Measurements from ENCODE around the gene BBIP1.
"Not testable (repeated sequence)": the region's sequence is repeated elsewhere in the genome, so short reads cannot be mapped to it uniquely, and the experiment has no call there.

BBIP1 gene

DNA sequence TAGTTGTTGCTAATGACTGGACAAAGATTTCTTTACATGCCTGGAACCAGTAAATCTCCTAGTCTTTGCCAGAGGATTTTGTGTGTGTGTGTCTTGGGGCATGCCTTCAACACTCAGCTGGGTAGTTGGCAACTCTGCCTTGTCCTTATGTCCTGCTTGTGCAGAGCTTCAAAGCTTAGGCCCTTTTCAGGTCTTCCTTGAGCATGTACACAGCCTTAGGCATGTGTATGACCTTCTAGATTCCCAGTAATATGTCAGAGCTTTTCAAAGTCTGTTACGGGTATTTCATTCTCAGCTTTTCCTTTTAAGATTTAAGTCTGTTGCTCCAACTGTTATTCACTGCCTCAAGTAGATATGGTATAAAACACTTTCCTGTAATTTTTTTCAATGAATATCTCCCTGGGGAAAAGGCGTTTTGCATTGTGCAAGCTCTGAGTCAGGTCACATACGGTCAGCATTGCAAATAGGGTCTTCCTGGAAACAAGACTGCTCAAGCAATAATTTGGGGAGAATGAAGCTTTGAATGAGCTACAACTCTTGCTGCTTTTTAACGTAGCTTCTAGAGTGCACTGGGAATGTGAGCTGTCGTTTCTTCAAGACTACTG is 25.9 kb upstream of the BBIP1 start:
- DNase-seq (ENCODE audit: insufficient read length, low spot score): no peak
- FAIRE-seq: no peak

DNA sequence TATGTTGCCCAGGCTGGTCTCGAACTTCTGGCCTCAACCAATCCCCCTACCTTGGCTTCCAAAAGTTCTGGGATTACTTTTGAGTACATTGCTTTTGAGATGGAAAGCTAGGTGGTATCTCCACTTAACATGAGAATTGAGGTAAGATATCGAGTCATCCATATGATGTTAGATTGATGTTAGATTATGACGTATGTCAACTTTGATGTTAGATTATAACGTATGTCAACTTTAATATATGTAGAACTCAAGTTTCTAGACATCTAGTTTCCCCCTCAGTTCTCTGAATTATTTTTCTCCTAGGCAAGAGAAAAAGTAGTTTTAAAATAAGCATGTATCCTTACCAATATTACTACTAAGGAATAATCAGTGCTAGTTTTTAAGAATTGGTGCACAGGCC is 20.4 kb upstream of the BBIP1 start:
- FAIRE-seq: no peak

More for the DNA sequence above, 25.9 kb upstream of the BBIP1 start:
- TF ChIP-seq POLR2A (IDR thresholded peaks at IDR 0.05; ENCODE audit: low read depth, low read length): no peak

DNA sequence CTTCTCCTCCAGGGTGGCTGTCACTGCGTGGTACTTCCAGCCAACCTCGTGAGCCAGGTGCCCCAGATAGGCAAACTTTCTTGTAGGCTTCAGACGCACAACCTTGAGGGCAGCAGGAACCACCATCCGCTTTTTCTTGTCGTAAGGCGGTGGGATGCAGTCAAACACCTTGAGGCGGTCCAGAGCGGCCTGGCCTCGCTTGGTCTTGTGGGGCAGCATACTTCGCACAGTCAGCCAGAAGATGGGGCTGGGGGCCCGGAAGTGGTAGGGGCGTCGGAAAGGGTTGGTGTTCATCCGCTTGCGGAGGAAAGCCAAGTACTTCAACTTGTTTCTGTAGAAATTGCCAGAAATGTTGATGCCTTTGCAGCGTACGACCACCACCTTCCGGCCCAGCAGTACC is 17.8 kb upstream of the BBIP1 start:
- TF ChIP-seq POLR2A (IDR thresholded peaks at IDR 0.05; ENCODE audit: low read depth, low read length): no peak
- DNase-seq (ENCODE audit: insufficient read length, low spot score): no peak
- FAIRE-seq: no peak

More for the DNA sequence above, 20.4 kb upstream of the BBIP1 start:
- no peak for DNase-seq (ENCODE audit: insufficient read length, low spot score)
- TF ChIP-seq POLR2A (IDR thresholded peaks at IDR 0.05; ENCODE audit: low read depth, low read length): no peak

DNA sequence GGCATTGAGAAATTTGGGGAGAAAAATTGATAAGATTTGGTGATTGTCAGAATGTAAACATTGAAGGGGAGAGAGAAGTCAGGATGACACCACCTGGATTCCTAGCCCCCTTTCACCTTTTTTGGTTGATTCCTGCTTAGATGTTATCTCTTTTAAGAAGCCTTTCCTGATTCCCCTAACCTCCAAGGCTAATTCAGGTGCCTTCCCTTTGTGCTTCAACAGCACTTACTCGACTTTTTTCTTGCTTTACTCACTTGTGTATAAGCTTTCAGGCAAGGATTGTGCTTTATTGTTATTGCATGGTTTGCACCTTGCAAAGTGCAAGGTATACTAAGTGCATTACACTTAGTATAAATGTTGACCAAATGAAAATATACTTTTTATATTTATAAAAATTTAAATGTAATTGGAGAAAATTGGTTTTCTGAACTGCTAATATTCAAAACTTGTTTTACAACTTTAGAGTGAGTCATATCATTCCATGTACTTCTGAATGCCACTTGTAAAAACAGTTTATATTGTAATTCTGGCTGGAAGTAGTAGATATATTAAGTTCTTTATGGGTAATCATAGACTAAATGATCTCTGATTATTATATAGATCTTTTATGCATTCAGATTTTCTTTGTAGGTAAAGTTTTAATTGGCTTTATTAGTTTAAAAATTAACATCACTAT is 13.7 kb upstream of the BBIP1 start:
- DNase-seq (ENCODE audit: insufficient read length, low spot score) (no peak), FAIRE-seq (no peak)
- no peak for TF ChIP-seq POLR2A (IDR thresholded peaks at IDR 0.05; ENCODE audit: low read depth, low read length)

DNA sequence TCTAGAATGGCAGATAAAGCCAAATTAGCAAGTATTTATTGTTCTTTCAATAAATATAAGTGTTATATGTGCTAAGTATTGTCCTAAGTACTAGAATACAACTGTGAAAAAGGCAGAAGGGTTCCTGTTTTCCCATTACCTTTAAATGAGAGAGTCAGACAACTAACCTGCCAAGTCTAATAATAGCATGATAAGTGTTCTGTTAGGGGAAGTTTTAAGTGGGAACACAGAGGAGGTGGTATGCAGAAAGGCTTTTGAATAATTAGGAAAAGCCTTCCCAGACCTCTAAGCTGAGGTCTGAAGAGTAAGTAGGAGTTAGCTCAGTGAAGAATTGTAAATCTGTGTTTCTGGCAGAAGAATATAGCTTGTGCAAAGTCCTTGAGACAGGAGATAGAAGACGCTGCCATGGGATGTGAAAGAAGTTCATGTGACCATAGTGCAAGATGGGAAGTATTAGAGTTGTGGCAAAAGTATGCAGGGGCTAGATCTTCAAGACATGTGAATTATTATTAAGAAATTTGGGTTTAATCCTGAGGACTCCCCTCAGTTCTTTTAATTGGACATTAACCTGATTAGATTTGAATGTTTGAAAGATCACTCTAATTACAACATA is 12.9 kb upstream of the BBIP1 start:
- FAIRE-seq (no peak), DNase-seq (ENCODE audit: insufficient read length, low spot score) (no peak)
- TF ChIP-seq POLR2A (IDR thresholded peaks at IDR 0.05; ENCODE audit: low read depth, low read length): no peak

DNA sequence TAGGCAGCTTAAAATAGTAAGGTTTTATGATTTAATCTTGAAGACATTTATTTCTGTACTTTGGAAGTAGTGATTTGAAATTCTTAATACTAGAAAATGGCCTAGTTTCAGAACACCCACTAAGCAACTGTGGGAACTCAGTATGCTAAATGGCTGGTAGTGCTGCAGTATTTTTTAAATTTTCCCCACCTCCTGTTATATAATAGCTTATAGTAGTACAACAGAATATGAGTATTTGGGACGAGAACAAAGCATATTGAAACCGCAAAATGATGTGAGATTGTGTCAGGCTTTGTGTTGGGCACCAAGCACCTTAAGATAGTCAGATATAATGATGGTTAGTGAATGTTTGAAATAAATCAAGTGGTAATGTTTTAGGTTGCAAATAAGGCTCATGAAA is 8.5 kb upstream of the BBIP1 start:
- TF ChIP-seq POLR2A (IDR thresholded peaks at IDR 0.05; ENCODE audit: low read depth, low read length): no peak
- DNase-seq (ENCODE audit: insufficient read length, low spot score): no peak
- FAIRE-seq: no peak

DNA sequence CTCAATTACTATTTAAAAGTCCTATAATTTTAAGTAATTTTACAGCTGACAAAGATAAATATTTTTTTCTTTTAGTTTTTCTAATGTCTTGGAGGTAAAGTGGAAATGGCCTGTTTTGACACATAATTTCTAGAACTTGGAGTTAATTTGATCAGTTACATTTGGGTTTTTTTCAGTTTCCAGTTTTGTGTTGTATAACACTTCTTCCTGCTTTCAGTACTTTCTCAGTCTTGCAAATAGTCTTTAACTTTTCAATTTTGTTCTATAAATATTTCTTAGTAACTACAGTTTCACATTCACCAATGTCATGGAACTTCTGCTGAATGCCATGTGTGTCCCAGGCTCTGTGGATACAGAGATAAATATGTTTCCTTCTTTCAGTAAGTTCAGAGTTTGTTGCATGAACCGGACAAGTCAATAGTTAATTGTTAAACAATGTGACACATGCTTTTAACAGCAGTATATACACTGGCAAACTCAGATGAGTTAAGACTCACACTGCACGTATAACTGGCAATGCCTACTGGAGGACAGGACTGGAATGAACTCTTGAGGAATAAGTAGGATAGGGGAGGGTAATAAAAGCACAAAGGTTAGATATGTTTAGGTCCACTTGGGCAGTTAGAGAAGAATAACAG is 5.0 kb upstream of the BBIP1 start:
- TF ChIP-seq POLR2A (IDR thresholded peaks at IDR 0.05; ENCODE audit: low read depth, low read length): no peak
- FAIRE-seq (peak; percentile 57), DNase-seq (ENCODE audit: insufficient read length, low spot score) (no peak)

DNA sequence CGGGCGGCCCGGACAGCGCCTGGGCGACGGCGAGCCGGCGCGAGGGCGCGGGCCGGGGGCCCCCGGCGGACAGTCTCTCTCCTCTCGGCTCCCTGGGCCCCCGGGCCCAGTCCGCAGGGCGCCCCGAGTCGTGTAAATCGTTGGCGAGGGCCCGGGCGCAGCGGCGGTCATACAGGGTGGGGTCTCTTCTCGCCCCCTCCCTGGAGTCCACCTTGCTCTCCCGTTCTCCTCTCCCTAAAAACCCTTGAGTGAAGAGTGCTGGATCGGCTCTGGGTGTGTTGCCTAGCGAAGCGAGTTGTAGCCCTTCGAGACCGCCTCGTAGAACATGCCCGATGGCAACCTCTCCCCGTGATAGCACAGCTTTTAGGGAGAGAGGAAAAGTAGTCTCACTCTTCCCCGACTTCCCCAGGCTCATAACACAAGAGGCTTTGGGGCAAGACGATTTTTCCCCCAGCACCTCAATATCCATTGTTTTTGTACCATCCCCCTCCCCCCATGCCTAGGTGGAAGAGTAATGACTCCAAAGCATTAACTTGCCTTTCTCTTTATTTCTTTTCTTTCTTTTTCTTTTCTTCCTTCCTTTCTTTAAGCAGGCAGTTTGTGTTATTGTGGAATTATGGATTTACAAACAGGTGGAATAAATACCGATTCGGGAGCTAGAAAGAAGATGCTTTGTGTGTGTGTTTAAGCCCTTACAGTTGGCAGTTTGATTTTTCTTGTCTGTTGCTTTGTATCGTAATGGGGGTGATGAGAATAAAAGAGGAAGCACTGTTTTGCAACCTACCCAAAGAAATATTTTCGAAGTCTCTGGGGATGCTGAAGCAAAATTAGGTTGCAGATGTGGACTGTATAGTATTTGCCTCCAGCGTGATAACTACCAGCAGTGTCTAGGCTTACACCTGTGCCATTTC is 1.2 kb upstream of the BBIP1 start:
- TF ChIP-seq POLR2A (IDR thresholded peaks at IDR 0.05; ENCODE audit: low read depth, low read length): no peak
- peak; percentile 19 for DNase-seq (ENCODE audit: insufficient read length, low spot score)
- peak; percentile 33 for FAIRE-seq

DNA sequence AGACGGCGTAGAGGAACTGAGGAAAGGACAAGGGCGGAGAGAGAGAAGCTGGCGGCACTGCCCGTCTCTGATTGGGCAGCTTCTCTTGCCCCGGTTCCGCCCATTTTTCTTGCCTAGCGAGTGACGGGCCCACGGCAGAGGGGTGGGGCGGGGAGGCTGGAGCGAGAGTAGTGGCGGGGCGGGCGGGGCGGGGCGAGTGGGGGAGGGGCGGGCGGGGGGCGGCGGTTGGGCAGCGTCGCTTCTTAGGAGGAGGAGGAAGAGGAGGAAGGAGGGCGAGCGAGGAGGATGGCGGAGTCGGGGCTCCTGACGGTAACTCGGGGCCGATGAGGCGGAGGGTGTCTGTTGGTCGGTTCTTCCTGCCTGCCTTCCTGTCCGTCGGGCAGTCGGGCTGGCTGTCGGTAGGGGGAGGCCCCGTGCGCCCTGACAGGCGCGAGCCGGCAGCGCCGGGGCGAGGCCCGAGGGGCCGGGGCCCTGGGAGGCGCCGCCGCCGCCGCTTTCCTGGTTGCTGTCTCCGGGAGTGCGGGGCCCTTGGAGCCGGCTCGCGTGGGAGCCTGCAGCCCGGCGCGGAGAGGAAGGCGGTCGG is 460 bp upstream of the BBIP1 start, which contains the start of gene SHOC2:
Gene SHOC2, plus strand, starts transcription at position 256 of the 583 bp plus-strand sequence. CDS start 44,755 bp downstream, outside the sequence.
- no peak for DNase-seq (ENCODE audit: insufficient read length, low spot score)
- TF ChIP-seq POLR2A (IDR thresholded peaks at IDR 0.05; ENCODE audit: low read depth, low read length): peak; percentile 98
- FAIRE-seq: no peak

DNA sequence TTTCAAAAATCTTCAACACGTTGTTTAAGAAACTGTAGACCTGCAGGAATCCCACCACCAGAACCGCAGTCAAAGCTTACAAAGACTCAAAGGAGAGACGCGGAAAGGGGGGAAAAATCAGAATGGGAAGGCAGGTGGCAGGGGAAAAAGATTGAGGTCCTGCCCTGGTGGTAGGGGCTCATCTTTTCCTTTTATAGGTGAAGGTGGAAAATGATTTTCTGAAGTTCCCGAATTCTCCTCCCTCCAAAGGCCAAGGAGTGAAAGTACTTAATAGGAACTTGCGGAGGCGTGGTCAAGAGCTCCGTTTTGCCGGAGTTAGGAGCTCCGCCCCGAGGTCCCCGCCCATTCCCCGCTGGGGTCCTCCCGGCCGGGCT is 724 bp downstream of the BBIP1 start:
- TF ChIP-seq POLR2A (IDR thresholded peaks at IDR 0.05; ENCODE audit: low read depth, low read length): no peak
- FAIRE-seq: peak; percentile 81
- peak; percentile 72 for DNase-seq (ENCODE audit: insufficient read length, low spot score)

DNA sequence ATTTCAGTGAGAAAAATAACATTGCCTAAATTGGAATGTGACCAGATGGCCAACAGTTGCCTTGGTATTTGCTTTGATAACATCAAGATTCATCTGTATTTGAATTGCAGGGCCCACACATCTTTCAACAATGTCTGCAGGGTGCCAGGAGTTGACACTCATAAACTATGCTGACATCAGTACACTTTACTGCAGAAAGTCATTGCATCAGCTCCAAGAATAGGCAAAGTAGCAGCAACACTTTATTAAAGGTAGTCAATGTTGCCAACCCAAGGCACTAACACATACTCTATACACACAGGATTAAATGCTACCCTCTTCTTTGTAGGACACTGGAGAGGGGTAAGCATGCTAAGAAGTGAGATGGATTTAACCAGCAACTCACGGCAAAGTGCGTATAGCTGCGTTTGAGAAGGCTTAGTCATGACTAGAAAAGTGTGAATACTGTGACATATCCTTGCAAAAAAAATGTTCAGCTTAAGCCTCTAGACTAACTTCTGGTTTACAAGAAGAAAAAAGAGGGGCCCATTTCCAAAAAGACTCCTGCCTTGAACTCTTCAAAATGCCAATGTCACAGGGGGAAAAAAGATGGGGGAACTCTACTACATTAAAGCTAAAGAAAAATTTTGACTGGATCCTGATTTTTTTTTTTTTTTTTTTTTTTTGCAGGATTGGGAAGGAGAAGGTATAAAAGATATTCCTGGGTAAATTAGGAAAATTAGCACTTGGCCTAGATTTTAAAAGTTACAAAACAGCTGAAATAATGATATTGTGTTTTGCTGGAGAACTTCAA is 2.2 kb downstream of the BBIP1 start:
- no peak for TF ChIP-seq POLR2A (IDR thresholded peaks at IDR 0.05; ENCODE audit: low read depth, low read length)
- DNase-seq (ENCODE audit: insufficient read length, low spot score) (no peak), FAIRE-seq (peak; percentile 27)

DNA sequence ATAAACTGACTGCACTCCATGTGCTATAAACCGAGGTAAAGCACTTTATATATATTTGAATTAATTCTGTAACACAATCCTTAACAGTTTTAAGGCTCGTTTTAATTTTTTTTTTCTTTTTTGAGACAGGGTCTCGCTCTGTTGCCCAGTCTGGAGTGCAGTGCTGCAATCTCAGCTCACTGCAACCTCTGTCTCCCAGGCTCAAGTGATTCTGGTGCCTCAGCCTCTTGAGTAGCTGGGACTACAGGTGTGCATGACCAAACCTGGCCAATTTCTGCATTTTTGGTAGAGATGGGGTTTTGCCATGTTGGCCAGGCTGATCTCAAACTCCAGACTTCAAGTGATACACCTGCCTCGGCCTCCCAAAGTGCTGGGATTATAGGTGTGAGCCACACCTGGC is 3.4 kb downstream of the BBIP1 start:
- DNase-seq (ENCODE audit: insufficient read length, low spot score); FAIRE-seq: not testable (repeated sequence)

All from H54 (cell line).